Smooth muscle cell (in vitro differentiated cells): ENCODE measurements around the gene ERG. TPM values are rescaled to one million over a fixed set of nuclear protein-coding genes. Genes with fewer than 3 reads are reported as not detected.

Source experiments
- DNase-seq: peaks from one replicate; lab custom pipeline; 2025; ENCODE audit not compliant: unreplicated experiment; lab: John Stamatoyannopoulos, UW
- H2AFZ ChIP-seq: fragments of 200-600 bp; sonication (generic); 2 replicates; pipeline ENCODE4 v1.6.0; 2016; ENCODE audit warnings: antibody characterized with exemption, low read depth, mild to moderate bottlenecking
- H3F3A ChIP-seq: fragments of 200-600 bp; sonication (generic); 2 replicates; pipeline ENCODE4 v1.6.0; 2017; ENCODE audit warnings: antibody characterized with exemption, low read depth
- H3K27ac ChIP-seq: fragments of 200-600 bp; sonication (generic); 2 replicates; pipeline ENCODE4 v1.5.1; 2016; ENCODE audit warnings: low read depth, mild to moderate bottlenecking
- H3K27me3 ChIP-seq: fragments of 200-600 bp; sonication (generic); 2 replicates; pipeline ENCODE4 v1.6.1; 2016; ENCODE audit warnings: low read depth, mild to moderate bottlenecking
- H3K36me3 ChIP-seq: fragments of 200-600 bp; sonication (generic); 2 replicates; pipeline ENCODE4 v1.5.1; 2016; ENCODE audit warnings: low read depth
- H3K4me1 ChIP-seq: fragments of 200-600 bp; sonication (generic); 2 replicates; pipeline ENCODE4 v1.5.1; 2016; ENCODE audit warnings: low read depth
- H3K4me2 ChIP-seq: fragments of 200-600 bp; sonication (generic); 2 replicates; pipeline ENCODE4 v1.6.0; 2016; ENCODE audit warnings: mild to moderate bottlenecking
- H3K4me3 ChIP-seq: fragments of 200-600 bp; sonication (generic); 2 replicates; pipeline ENCODE4 v1.5.1; 2016; ENCODE audit warnings: mild to moderate bottlenecking
- H3K79me2 ChIP-seq: fragments of 200-600 bp; sonication (generic); 2 replicates; pipeline ENCODE4 v1.6.0; 2016; ENCODE audit warnings: low read depth, mild to moderate bottlenecking
- H3K9ac ChIP-seq: fragments of 200-600 bp; sonication (generic); 2 replicates; pipeline ENCODE4 v1.6.0; 2016; ENCODE audit warnings: low read depth
- H3K9me3 ChIP-seq: fragments of 200-600 bp; sonication (generic); replicated peaks from 2 replicates; pipeline ENCODE4 v1.5.1; 2016; ENCODE audit warnings: low read depth
- H4K20me1 ChIP-seq: fragments of 200-600 bp; sonication (generic); 2 replicates; pipeline ENCODE4 v1.6.0; 2016; ENCODE audit warnings: low read depth
- WGBS: methylation state at CpG from one replicate; pipeline ENCODE4 v1.1.7; 2016; ENCODE audit warnings: low lambda C conversion rate; 5-methylcytosine and 5-hydroxymethylcytosine counted together
- polyA plus RNA-seq: library from polyadenylated mRNA; unstranded; fragments of >200 nt; fragmentation: Nextera tagmentation; extraction: Ambion mirVana; gene quantifications from 2 replicates; pipeline ENCODE4 v1.2.1, GENCODE V29; 2016
- total RNA-seq: library from RNA; depleted of rRNA; stranded (reverse); fragments of >200 nt; gene quantifications from 2 replicates; pipeline ENCODE4 v1.2.3, GENCODE V29; 2014
- TF ChIP-seq, protein P1 (sequence below): fragments of 200-600 bp; sonication (generic); IDR thresholded peaks from 2 replicates; pipeline ENCODE4 v1.5.1; 2017; ENCODE audit warnings: borderline replicate concordance, mild to moderate bottlenecking, antibody characterized with exemption; ENCODE audit not compliant: insufficient read depth, poor library complexity, severe bottlenecking

ERG gene
- total and polyA plus RNA-seq, 2 experiments from 2014 or later, result 11.0 to 14.4 TPM

DNA sequence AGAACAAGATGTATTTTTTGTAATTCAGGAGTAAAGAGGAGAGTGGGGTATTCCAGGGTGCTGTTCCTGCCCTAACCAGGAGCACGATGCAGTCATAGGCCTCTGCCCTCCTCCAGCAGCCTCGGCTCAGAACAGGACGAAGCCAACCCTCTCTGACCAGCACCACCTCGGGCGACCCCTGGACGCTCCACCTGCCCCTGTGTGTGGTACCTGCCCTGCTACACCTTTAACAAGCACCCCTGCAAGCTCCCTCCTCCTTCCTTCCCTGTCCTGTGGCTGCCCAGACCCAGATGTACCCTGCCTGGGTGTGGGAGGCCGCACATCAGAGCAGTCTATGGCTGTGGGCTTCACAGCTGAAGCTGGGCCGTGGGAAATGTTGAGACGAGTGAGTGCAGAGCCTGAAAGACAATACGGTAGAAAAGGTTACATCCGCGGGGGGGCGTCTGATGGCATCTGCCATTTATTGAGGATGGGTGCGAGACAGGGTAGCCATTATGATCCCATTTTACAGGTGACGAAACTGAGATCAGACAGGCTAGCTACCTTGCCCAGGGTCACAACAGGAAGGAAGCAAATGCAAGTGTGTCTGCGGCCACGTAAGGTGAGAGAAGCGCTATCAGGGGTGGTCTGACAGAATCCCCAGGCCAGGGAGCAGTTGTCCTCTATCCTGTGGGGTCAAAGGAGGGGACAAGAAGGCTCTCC lies 4.6 kb downstream of the ERG start:
- H3K4me2 ChIP-seq, result no peak overlapping the region
- H3K4me1 ChIP-seq, result no peaks in the 10 kb centered on the region
- H3K9me3 ChIP-seq, result no peaks in the 10 kb centered on the region
- no peak overlapping the region for H3K9ac ChIP-seq
- DNase-seq, result no peak
- no peaks in the 10 kb centered on the region for H4K20me1 ChIP-seq
- no peak overlapping the region for H3K27ac ChIP-seq
- H3K79me2 ChIP-seq, result no peaks in the 10 kb centered on the region
- no peak overlapping the region for H3K4me3 ChIP-seq
- no peaks in the 10 kb centered on the region for H3F3A ChIP-seq
- H2AFZ ChIP-seq, result no peak overlapping the region
- WGBS, result 96% methylated on average over 18 of the region's 18 CpGs
- H3K36me3 ChIP-seq, result no peaks in the 10 kb centered on the region
- TF ChIP-seq, protein P1, sequence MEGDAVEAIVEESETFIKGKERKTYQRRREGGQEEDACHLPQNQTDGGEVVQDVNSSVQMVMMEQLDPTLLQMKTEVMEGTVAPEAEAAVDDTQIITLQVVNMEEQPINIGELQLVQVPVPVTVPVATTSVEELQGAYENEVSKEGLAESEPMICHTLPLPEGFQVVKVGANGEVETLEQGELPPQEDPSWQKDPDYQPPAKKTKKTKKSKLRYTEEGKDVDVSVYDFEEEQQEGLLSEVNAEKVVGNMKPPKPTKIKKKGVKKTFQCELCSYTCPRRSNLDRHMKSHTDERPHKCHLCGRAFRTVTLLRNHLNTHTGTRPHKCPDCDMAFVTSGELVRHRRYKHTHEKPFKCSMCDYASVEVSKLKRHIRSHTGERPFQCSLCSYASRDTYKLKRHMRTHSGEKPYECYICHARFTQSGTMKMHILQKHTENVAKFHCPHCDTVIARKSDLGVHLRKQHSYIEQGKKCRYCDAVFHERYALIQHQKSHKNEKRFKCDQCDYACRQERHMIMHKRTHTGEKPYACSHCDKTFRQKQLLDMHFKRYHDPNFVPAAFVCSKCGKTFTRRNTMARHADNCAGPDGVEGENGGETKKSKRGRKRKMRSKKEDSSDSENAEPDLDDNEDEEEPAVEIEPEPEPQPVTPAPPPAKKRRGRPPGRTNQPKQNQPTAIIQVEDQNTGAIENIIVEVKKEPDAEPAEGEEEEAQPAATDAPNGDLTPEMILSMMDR, result no peak
- H3K27me3 ChIP-seq, result no peaks in the 10 kb centered on the region

DNA sequence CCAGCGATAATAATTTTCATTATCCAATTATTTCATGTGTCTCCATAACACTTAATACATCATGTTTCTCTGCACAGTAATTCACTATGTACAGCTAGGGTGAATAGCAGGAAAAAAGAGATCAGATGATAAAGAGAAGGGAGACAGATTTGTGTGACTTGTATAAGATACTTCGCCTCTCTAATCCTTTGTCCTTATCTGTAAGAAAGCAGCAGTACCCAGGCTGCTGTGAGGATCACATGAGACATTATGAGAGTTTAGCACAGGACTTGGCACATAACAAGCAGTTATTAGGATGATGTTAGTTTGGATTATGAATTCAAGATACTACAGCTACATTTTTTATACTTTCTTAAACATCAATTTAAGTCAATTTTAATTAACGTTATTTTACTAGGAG lies 6.3 kb downstream of the ERG start:
- 56% methylated on average over 3 of the region's 3 CpGs for WGBS
- Histone ChIP-seq H3K27me3 (no peaks in the 10 kb centered on the region), H4K20me1 (no peaks in the 10 kb centered on the region), H3F3A (no peaks in the 10 kb centered on the region), H3K4me2 (no peak overlapping the region), H3K9ac (no peak overlapping the region), H3K36me3 (no peaks in the 10 kb centered on the region), H3K4me1 (no peaks in the 10 kb centered on the region), H3K9me3 (no peaks in the 10 kb centered on the region), H3K79me2 (no peaks in the 10 kb centered on the region), H3K4me3 (no peak overlapping the region), H2AFZ (no peak overlapping the region), H3K27ac (no peak overlapping the region)
- TF ChIP-seq, protein P1, result no peak
- DNase-seq, result no peak

DNA sequence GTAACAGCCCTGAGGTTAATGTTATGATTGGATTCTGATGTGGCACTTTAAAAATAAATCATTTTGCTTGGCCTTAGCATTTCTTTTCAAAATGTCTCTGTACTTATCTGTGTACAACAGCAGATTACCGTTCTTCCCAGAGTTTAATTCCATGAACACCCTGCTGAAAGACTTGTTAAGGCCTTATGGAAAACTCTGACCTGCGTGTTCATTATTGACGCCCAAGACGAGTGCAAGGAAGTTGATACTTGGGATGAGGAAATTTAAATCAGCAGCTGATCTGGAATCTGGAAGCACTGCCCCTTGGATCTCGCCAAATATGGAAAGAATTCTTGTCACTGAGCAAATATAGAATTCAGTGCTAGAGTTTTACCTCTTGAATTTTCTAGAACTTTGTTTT lies 6.7 kb downstream of the ERG start:
- Histone ChIP-seq H4K20me1 (no peaks in the 10 kb centered on the region), H3K4me2 (no peak overlapping the region), H3K36me3 (no peaks in the 10 kb centered on the region), H3F3A (peaks cover 3% of the 10 kb centered on the region), H2AFZ (no peak overlapping the region), H3K79me2 (no peaks in the 10 kb centered on the region), H3K9ac (no peak overlapping the region), H3K4me1 (no peaks in the 10 kb centered on the region), H3K27me3 (no peaks in the 10 kb centered on the region), H3K27ac (no peak overlapping the region), H3K9me3 (no peaks in the 10 kb centered on the region), H3K4me3 (no peak overlapping the region)
- TF ChIP-seq, protein P1, result no peak
- WGBS, result 71% methylated on average over 5 of the region's 5 CpGs
- DNase-seq, result no peak
